HEK293T (cell line): ENCODE data around the gene MTG2.

Experiments
- CTCF ChIA-PET: fragments of 350-600 bp; formaldehyde crosslinking; extraction: SDS; loops from one replicate; lab custom pipeline; 2021; ENCODE audit warnings: antibody characterized with exemption, inconsistent platforms; lab: Yijun Ruan, JAX
- POLR2A ChIA-PET: fragments of 350-600 bp; formaldehyde crosslinking; extraction: SDS; loops from one replicate; lab custom pipeline; 2020; ENCODE audit warnings: antibody characterized with exemption, inconsistent platforms; lab: Yijun Ruan, JAX
- DNase-seq: peaks from one replicate; pipeline ENCODE4 v3.0.0; 2012; ENCODE audit warnings: mixed read lengths; ENCODE audit errors: extremely low spot score
- ARNT ChIP-seq: fragments of 450-650 bp; IDR thresholded peaks from 2 replicates; pipeline ENCODE4 v1.6.1; 2017; ENCODE audit warnings: mild to moderate bottlenecking
- BHLHE40 ChIP-seq: fragments of 450-650 bp; IDR thresholded peaks from 2 replicates; pipeline ENCODE4 v1.6.1; 2016; ENCODE audit warnings: mild to moderate bottlenecking, moderate library complexity, borderline replicate concordance
- CTBP1 ChIP-seq: fragments of 450-650 bp; IDR thresholded peaks from 2 replicates; pipeline ENCODE4 v1.6.1; 2016; ENCODE audit warnings: borderline replicate concordance
- ELF4 ChIP-seq: fragments of 450-650 bp; IDR thresholded peaks from 2 replicates; pipeline ENCODE4 v1.6.1; 2017; ENCODE audit warnings: antibody characterized with exemption
- FOXA1 ChIP-seq: fragments of 450-650 bp; IDR thresholded peaks from 2 replicates; pipeline ENCODE4 v1.6.1; 2016; ENCODE audit warnings: mild to moderate bottlenecking
- FOXK2 ChIP-seq: fragments of 450-650 bp; IDR thresholded peaks from 2 replicates; pipeline ENCODE4 v1.6.1; 2016; ENCODE audit warnings: mild to moderate bottlenecking
- FOXM1 ChIP-seq: fragments of 450-650 bp; IDR thresholded peaks from 2 replicates; pipeline ENCODE4 v1.6.1; 2017; ENCODE audit warnings: mild to moderate bottlenecking, borderline replicate concordance
- HDGF ChIP-seq: fragments of 450-650 bp; IDR thresholded peaks from 2 replicates; pipeline ENCODE4 v1.6.1; 2017; ENCODE audit warnings: antibody characterized with exemption, borderline replicate concordance
- L3MBTL2 ChIP-seq: fragments of 450-650 bp; conservative IDR thresholded peaks from 2 replicates; pipeline ENCODE4 v1.6.1; 2016; ENCODE audit warnings: mild to moderate bottlenecking
- LEF1 ChIP-seq: fragments of 450-650 bp; IDR thresholded peaks from 2 replicates; pipeline ENCODE4 v1.6.1; 2017; ENCODE audit warnings: mild to moderate bottlenecking, borderline replicate concordance
- NFRKB ChIP-seq: fragments of 450-650 bp; IDR thresholded peaks from 2 replicates; pipeline ENCODE4 v1.6.1; 2016; ENCODE audit warnings: mild to moderate bottlenecking, moderate library complexity
- SP1 ChIP-seq: fragments of 450-650 bp; IDR thresholded peaks from 2 replicates; pipeline ENCODE4 v1.6.1; 2017
- SUZ12 ChIP-seq: fragments of 450-650 bp; IDR thresholded peaks from 2 replicates; pipeline ENCODE4 v1.6.1; 2016; ENCODE audit warnings: mild to moderate bottlenecking
- TARDBP ChIP-seq: fragments of 450-650 bp; IDR thresholded peaks from 2 replicates; pipeline ENCODE4 v1.6.1; 2016
- ZNF384 ChIP-seq: fragments of 450-650 bp; IDR thresholded peaks from 2 replicates; pipeline ENCODE4 v1.6.1; 2016
- TF ChIP-seq, protein P1 (sequence below): fragments of 450-650 bp; IDR thresholded peaks from 2 replicates; pipeline ENCODE4 v1.6.1; 2016

MTG2 gene

GRCh38 chr20:62220666-62221568 is 38.1 kb downstream of the MTG2 start:
- TF ChIP-seq ARNT: no peak
- TF ChIP-seq CTBP1: no peak
- no peak for TF ChIP-seq FOXK2
- no peak for TF ChIP-seq SUZ12
- TF ChIP-seq ELF4: no peak
- TF ChIP-seq HDGF: no peak
- TF ChIP-seq, protein P1, sequence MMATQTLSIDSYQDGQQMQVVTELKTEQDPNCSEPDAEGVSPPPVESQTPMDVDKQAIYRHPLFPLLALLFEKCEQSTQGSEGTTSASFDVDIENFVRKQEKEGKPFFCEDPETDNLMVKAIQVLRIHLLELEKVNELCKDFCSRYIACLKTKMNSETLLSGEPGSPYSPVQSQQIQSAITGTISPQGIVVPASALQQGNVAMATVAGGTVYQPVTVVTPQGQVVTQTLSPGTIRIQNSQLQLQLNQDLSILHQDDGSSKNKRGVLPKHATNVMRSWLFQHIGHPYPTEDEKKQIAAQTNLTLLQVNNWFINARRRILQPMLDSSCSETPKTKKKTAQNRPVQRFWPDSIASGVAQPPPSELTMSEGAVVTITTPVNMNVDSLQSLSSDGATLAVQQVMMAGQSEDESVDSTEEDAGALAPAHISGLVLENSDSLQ: no peak
- TF ChIP-seq BHLHE40: no peak
- TF ChIP-seq ZNF384: no peak
- no peak for TF ChIP-seq LEF1
- DNase-seq: no peak
- ChIA-PET POLR2A (no interaction called here), CTCF (no interaction called here)

DNA sequence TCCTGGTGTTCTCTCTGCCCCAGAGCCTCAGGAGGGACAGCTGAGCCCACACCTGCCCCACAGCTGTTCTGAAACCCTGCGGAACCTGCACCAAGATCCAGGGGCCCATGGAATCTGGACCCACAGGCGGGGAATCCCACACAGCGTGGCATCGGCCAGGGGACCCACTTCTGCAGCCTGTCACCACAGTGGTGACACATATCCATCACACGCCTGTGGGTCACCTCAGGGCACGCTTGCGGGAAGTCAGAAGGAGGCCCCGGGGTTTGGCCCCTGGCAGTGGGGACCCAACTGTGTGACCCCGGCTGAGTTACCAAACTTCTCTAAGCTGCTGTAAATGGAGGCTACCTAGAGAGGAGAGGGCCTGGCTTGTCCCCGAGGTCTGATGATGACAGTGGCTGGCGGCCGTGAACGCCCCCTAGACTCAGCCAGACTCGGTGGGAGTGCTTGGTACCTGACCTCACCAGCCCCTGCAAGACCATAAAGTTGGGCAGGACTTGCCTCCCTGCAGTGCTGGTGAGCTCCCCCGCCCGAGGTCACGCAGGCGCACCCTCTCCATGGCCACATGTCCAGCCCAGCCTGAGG is 39.5 kb downstream of the MTG2 start:
- CTCF ChIA-PET: no interaction called here
- POLR2A ChIA-PET: no interaction called here
- TF ChIP-seq LEF1 (no peak), CTBP1 (no peak)
- no peak for DNase-seq

GRCh38 chr20:62222972-62223371 is 40.1 kb downstream of the MTG2 start:
- CTCF ChIA-PET: no interaction called here
- POLR2A ChIA-PET: no interaction called here
- no peak for TF ChIP-seq FOXA1
- TF ChIP-seq SP1: no peak
- no peak for TF ChIP-seq ZNF384
- no peak for TF ChIP-seq FOXM1
- TF ChIP-seq SUZ12: no peak
- TF ChIP-seq ARNT: no peak
- no peak for TF ChIP-seq FOXK2
- TF ChIP-seq NFRKB: no peak
- TF ChIP-seq L3MBTL2: no peak
- no peak for DNase-seq

DNA sequence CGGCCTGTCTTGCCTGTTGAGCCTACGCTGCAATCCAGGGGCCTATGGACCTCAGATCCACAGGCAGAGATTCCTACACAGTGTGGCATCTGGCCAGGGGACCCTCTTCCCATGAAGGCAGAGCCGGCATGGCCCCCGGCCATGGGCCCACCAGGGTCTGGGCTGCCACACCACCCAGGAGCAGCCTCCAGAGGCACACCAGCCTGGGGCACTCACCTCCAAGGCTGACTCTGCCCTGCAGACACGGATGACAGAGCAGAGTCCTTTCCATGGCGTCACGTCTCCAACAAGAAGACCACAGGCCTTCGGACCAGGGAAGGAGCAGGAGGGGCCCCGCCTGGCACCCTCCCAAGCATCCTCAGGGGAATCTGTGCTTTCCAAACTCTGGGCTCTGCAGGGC is 40.7 kb downstream of the MTG2 start:
- ChIA-PET POLR2A (no interaction called here), CTCF (no interaction called here)
- no peak for TF ChIP-seq TARDBP
- TF ChIP-seq SUZ12: no peak
- TF ChIP-seq NFRKB: no peak
- TF ChIP-seq HDGF: no peak
- no peak for DNase-seq

DNA sequence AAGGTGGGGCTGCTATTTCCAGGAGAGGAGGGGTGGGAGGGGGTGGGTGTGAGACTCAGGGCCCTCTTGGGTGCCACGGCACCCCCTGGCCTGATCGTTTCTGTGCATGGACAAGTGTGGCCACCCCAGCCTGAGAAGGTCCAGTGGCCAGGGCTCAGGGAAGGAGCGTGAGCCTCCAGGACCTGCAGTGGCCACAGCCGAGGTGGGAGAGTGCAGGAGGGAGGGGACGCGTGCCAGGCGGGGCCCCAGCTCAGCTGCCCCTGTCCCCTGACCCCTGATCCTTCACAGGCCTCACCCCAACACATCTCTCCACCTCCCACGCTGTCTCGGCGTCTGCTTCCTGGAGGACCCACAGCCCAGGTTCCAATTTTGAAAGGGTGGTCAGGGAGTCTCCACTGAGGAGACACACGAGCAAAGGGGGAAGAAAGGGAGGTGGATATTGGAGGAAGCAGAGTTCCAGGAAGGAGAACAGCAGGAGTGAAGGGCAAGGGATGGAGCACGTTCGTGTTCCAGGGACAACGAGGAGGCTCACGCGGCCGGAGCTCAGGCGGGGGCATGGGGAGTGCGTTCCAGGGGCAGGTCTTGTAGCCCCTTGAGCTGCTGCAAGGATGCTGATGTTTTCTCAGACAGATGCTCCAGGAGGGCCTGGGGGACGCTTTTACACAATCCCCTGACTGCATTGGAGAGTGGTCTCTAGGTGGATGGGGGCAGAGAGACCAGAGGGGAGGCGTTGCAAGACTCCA is 41.5 kb downstream of the MTG2 start:
- TF ChIP-seq L3MBTL2 (no peak), SP1 (no peak), BHLHE40 (no peak), ELF4 (no peak), HDGF (no peak)
- no peak for DNase-seq
- CTCF ChIA-PET: no interaction called here
- POLR2A ChIA-PET: no interaction called here

- POLR2A ChIA-PET: no interaction called here
- CTCF ChIA-PET: no interaction called here
- TF ChIP-seq BHLHE40 (no peak), HDGF (no peak), TARDBP (no peak), LEF1 (no peak), SP1 (no peak), L3MBTL2 (no peak), ELF4 (no peak), FOXA1 (no peak), CTBP1 (no peak), FOXK2 (no peak), ZNF384 (no peak), SUZ12 (no peak), ARNT (no peak), FOXM1 (no peak)
- TF ChIP-seq, protein P1: no peak
- DNase-seq: no peak
These were observed 42.2 kb downstream of the MTG2 start for GRCh38 chr20:62225026-62225425.
